NCI-H748 (cell line): ENCODE results near the gene CSTF1.

Experiments used
- DNase-seq: peaks from one replicate; lab custom pipeline; 2025; ENCODE audit not compliant: unreplicated experiment; lab: John Stamatoyannopoulos, UW

The CSTF1 gene

GRCh38 chr20:56392132-56392880 lies at the start of gene CSTF1, which contains the start of gene AURKA:
TSS of gene CSTF1 (plus strand) at chr20:56392645. CDS start at chr20:56395553, 2,908 bp downstream.
TSS of gene AURKA (minus strand) at chr20:56392215. CDS start at chr20:56388197, 4,018 bp downstream.
- DNase-seq = peak; percentile 97

GRCh38 chr20:56342783-56343182 lies 49.7 kb upstream of the CSTF1 start:
- DNase-seq = no peak

GRCh38 chr20:56343861-56344381 lies 48.5 kb upstream of the CSTF1 start:
- DNase-seq = peak; percentile 31

GRCh38 chr20:56345911-56346310 lies 46.5 kb upstream of the CSTF1 start:
- no peak for DNase-seq

- DNase-seq = no peak
Observed at GRCh38 chr20:56347628-56348304, 44.7 kb upstream of the CSTF1 start.

- DNase-seq = no peak
Observed at GRCh38 chr20:56348305-56348693, 44.1 kb upstream of the CSTF1 start.

- DNase-seq = no peak
Observed at GRCh38 chr20:56348746-56349145, 43.7 kb upstream of the CSTF1 start.

GRCh38 chr20:56350842-56351241 lies 41.6 kb upstream of the CSTF1 start:
- DNase-seq = no peak

- DNase-seq = no peak
Observed at GRCh38 chr20:56352345-56353055, 39.9 kb upstream of the CSTF1 start.

GRCh38 chr20:56353356-56353755 lies 39.1 kb upstream of the CSTF1 start:
- DNase-seq = no peak

- DNase-seq = no peak
Observed at GRCh38 chr20:56358070-56358469, 34.4 kb upstream of the CSTF1 start.

- DNase-seq = peak; percentile 88
Observed at GRCh38 chr20:56358600-56359211, 33.7 kb upstream of the CSTF1 start, which contains the start of gene FAM210B. TSS of gene FAM210B (plus strand) at chr20:56358974. CDS start at chr20:56359006, 32 bp downstream.

- DNase-seq = peak; percentile 56
Observed at GRCh38 chr20:56359212-56360132, 33.0 kb upstream of the CSTF1 start.

- DNase-seq = no peak
Observed at GRCh38 chr20:56360133-56360907, 32.1 kb upstream of the CSTF1 start.

- no peak for DNase-seq
Observed at GRCh38 chr20:56360908-56361205, 31.6 kb upstream of the CSTF1 start.

- no peak for DNase-seq
Observed at GRCh38 chr20:56361900-56362299, 30.5 kb upstream of the CSTF1 start.

GRCh38 chr20:56362833-56363413 lies 29.5 kb upstream of the CSTF1 start:
- DNase-seq = peak; percentile 1

GRCh38 chr20:56363491-56363890 lies 29.0 kb upstream of the CSTF1 start:
- no peak for DNase-seq
